Activated CD4-positive, alpha-beta memory T cell treated with anti-CD3 and anti-CD28 coated beads, Interleukin-2, amount 10 ng/mL, durations not matched to agents 7 days and 5 days (primary cell): ENCODE results near the gene TMPRSS15. TPM values are rescaled to one million over a fixed set of nuclear protein-coding genes. Genes with fewer than 3 reads are reported as not detected.

Experiments used
- CTCF ChIA-PET: fragments of 350-600 bp; sonication (Branson Sonifier 250); formaldehyde crosslinking; loops from one replicate; lab custom pipeline; 2021; ENCODE audit warnings: antibody characterized with exemption, inconsistent platforms; lab: Charles Lee
- POLR2A ChIA-PET: fragments of 350-600 bp; sonication (Branson Sonifier 250); formaldehyde crosslinking; loops from one replicate; lab custom pipeline; 2021; ENCODE audit warnings: antibody characterized with exemption; lab: Charles Lee
- DNase-seq: peaks from one replicate; pipeline ENCODE4 v3.0.0-alpha.2; 2020
- H3K27ac Mint-ChIP-seq: one replicate; pipeline ENCODE4 v1.8.0; 2021; ENCODE audit warnings: mild to moderate bottlenecking, mixed read lengths
- H3K27me3 Mint-ChIP-seq: one replicate; pipeline ENCODE4 v1.8.0; 2021; ENCODE audit warnings: mixed read lengths
- H3K36me3 Mint-ChIP-seq: one replicate; pipeline ENCODE4 v1.8.0; 2021; ENCODE audit warnings: low read depth, mixed read lengths
- H3K4me1 Mint-ChIP-seq: one replicate; pipeline ENCODE4 v1.8.0; 2021; ENCODE audit warnings: mixed read lengths
- H3K4me3 Mint-ChIP-seq: one replicate; pipeline ENCODE4 v1.8.0; 2021; ENCODE audit warnings: mild to moderate bottlenecking, mixed read lengths
- H3K9me3 Mint-ChIP-seq: one replicate; pipeline ENCODE4 v1.8.0; 2021; ENCODE audit warnings: mixed read lengths
- total RNA-seq, 2 experiments: library from RNA; stranded (reverse); gene quantifications; one replicate each; pipeline ENCODE4 v1.2.3, GENCODE V29; 2021

TMPRSS15 gene
- total RNA-seq, result not detected

DNA sequence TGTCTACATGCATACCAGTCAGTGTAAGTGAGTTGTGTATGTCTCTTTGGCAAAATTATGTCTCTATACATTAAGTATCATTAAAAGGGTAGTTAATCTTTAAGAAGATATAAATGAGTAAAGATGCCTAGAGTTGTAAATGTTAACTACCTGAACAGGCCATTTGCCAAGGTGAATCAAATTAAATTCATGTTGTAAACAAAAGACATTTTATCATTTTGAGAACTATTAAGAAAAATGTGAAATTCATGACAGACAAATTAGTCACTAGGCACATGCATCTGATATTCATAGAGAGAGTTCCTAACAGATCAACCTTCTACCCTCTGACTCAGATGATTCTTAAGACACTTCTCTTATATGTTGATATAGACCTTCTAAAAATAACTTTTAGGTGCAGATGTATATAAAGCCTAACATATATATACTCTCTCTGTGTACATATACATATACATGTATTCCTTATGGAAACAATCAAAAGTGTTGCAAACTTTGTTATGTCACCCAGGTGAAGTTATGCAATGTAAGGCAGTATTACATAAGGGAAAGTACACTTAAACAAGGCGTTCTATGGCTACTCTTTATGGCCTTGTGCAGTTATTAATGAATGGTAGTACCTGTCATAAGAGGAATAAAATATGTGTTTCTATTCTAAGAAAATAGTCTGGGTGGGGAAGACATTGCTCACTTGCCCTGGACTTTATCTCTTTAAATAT is at the start of gene TMPRSS15:
TMPRSS15 (minus strand) TSS at position 51 of the 716 bp plus-strand sequence. CDS start 163 bp downstream, outside the sequence.
- CTCF ChIA-PET, result no interaction called here
- Mint-ChIP-seq H3K4me3 (no peak within 1 kb of the TSS), H3K36me3 (no peaks in the 10 kb centered on the region), H3K27ac (no peak within 1 kb of the TSS), H3K9me3 (no peaks in the 10 kb centered on the region), H3K4me1 (no peaks in the 10 kb centered on the region), H3K27me3 (no peaks in the 10 kb centered on the region)
- DNase-seq, result no peak
- POLR2A ChIA-PET, result no interaction called here

DNA sequence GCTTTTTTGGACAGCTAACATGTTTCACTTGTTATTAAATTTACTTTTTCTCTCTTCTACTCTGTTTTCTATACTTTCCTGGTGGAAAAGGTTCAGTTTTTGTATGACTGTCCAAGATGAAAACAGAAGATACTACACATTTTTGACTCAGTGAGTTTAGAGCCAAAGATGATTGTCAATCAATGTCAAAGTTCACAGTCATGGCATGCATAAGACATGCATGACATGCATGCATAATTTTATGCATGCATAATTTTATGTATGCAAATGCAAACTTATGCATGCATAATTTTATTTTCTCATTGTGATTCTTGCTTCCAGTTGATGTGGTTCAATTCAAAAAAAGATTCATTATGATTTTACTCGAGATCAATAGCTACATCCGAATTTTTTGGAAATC is 48.1 kb upstream of the TMPRSS15 start:
- Mint-ChIP-seq H3K9me3 (peaks cover 5% of the 10 kb centered on the region), H3K4me1 (no peaks in the 10 kb centered on the region), H3K36me3 (no peaks in the 10 kb centered on the region), H3K27me3 (no peaks in the 10 kb centered on the region), H3K4me3 (no peak overlapping the region), H3K27ac (no peak overlapping the region)
- POLR2A ChIA-PET, result no interaction called here
- no peak for DNase-seq
- CTCF ChIA-PET, result no interaction called here

GRCh38 chr21:18449605-18450550 is 46.3 kb upstream of the TMPRSS15 start:
- no peak for DNase-seq
- Mint-ChIP-seq H3K36me3 (no peaks in the 10 kb centered on the region), H3K27me3 (no peaks in the 10 kb centered on the region), H3K4me3 (no peak overlapping the region), H3K27ac (no peak overlapping the region), H3K4me1 (no peaks in the 10 kb centered on the region), H3K9me3 (peaks cover 9% of the 10 kb centered on the region)
- ChIA-PET CTCF (no interaction called here), POLR2A (no interaction called here)

DNA sequence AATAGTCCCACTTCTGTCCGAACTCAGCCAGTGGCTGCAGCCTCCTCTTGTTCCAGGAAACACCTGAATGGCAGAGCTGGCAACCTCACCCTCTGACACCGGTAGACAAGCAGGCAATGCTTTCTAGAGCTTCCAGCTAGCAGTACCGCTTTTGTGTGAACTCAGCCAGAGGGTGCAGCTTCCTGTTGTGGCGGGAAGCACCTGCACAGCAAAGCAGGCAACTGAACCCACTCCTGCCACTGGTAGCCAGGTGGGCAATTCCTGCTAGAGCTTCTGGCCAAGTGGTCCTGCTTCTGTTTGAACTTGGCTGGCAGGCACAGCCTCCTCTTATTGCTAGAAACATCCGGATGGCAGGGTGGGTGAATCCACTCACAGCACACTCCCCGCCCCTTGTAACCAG is 40.1 kb upstream of the TMPRSS15 start:
- POLR2A ChIA-PET, result no interaction called here
- CTCF ChIA-PET, result no interaction called here
- no peaks in the 10 kb centered on the region for H3K4me1 Mint-ChIP-seq
- H3K27ac Mint-ChIP-seq, result no peak overlapping the region
- H3K9me3 Mint-ChIP-seq, result peaks cover 10% of the 10 kb centered on the region
- H3K36me3 Mint-ChIP-seq, result no peaks in the 10 kb centered on the region
- DNase-seq, result no peak
- H3K4me3 Mint-ChIP-seq, result no peak overlapping the region
- H3K27me3 Mint-ChIP-seq, result no peaks in the 10 kb centered on the region

- Mint-ChIP-seq H3K36me3 (no peaks in the 10 kb centered on the region), H3K9me3 (peaks cover 10% of the 10 kb centered on the region), H3K4me3 (no peak overlapping the region), H3K4me1 (no peaks in the 10 kb centered on the region), H3K27ac (no peak overlapping the region), H3K27me3 (no peaks in the 10 kb centered on the region)
- CTCF ChIA-PET, result no interaction called here
- POLR2A ChIA-PET, result no interaction called here
- no peak for DNase-seq
Observed at GRCh38 chr21:18443085-18443484, 39.5 kb upstream of the TMPRSS15 start.

DNA sequence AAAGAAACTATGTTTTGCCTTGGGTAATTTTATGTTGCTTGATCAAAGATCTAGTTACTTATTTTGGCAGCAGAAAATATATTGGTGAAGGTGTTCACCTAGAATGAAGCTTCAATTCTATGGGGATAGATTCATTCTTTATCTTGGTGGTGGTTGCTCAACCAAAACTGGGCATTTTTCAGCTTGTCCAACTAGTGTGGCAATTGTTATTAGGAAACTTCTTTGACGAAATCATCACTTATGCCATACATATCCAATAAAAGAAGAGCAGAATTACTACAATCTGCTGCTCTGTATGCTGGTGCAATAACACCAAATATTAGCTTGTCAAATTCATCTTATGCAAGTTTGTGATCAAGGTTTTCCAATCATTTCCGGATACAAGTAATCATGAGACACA is 26.8 kb upstream of the TMPRSS15 start:
- POLR2A ChIA-PET, result no interaction called here
- DNase-seq, result no peak
- H3K9me3 Mint-ChIP-seq, result peaks cover 3% of the 10 kb centered on the region
- no peaks in the 10 kb centered on the region for H3K36me3 Mint-ChIP-seq
- no peaks in the 10 kb centered on the region for H3K27me3 Mint-ChIP-seq
- H3K27ac Mint-ChIP-seq, result no peak overlapping the region
- CTCF ChIA-PET, result no interaction called here
- H3K4me3 Mint-ChIP-seq, result no peak overlapping the region
- H3K4me1 Mint-ChIP-seq, result no peaks in the 10 kb centered on the region

DNA sequence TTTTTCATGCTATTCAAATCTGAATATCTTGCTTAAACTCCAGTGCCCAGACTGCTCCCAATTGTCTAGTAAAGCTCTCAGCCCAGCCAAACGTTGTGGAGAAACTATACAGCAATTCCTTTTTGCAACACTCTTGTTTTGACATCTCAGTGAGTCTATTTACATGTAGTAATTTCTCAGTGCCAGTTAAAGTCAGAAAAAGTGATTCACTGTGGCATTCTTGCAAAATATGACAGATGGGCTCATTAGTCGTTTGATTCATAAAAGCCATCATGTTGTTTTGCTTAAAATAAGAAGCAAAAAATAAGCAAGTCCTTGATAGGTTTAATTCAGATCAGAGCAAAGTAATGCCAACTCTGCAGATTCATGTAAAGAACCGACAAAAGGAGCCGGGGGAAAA is 20.7 kb upstream of the TMPRSS15 start:
- CTCF ChIA-PET, result no interaction called here
- H3K4me1 Mint-ChIP-seq, result no peaks in the 10 kb centered on the region

GRCh38 chr21:18417141-18417790 is 13.7 kb upstream of the TMPRSS15 start:
- no peaks in the 10 kb centered on the region for H3K27me3 Mint-ChIP-seq
- no peak overlapping the region for H3K27ac Mint-ChIP-seq
- H3K36me3 Mint-ChIP-seq, result no peaks in the 10 kb centered on the region
- H3K4me1 Mint-ChIP-seq, result no peaks in the 10 kb centered on the region
- ChIA-PET POLR2A (no interaction called here), CTCF (no interaction called here)
- DNase-seq, result no peak
- H3K9me3 Mint-ChIP-seq, result peaks cover 11% of the 10 kb centered on the region
- H3K4me3 Mint-ChIP-seq, result no peak overlapping the region

More for the DNA sequence above, 20.7 kb upstream of the TMPRSS15 start:
- DNase-seq, result no peak
- Mint-ChIP-seq H3K27ac (no peak overlapping the region), H3K27me3 (no peaks in the 10 kb centered on the region), H3K4me3 (no peak overlapping the region), H3K36me3 (no peaks in the 10 kb centered on the region), H3K9me3 (peaks cover 6% of the 10 kb centered on the region)
- POLR2A ChIA-PET, result no interaction called here

GRCh38 chr21:18411565-18411964 is 8.0 kb upstream of the TMPRSS15 start:
- H3K4me3 Mint-ChIP-seq, result no peak overlapping the region
- no peaks in the 10 kb centered on the region for H3K27me3 Mint-ChIP-seq
- no peaks in the 10 kb centered on the region for H3K4me1 Mint-ChIP-seq
- H3K9me3 Mint-ChIP-seq, result peaks cover 5% of the 10 kb centered on the region
- no peak for DNase-seq
- H3K27ac Mint-ChIP-seq, result no peak overlapping the region
- CTCF ChIA-PET, result no interaction called here
- POLR2A ChIA-PET, result no interaction called here
- no peaks in the 10 kb centered on the region for H3K36me3 Mint-ChIP-seq

DNA sequence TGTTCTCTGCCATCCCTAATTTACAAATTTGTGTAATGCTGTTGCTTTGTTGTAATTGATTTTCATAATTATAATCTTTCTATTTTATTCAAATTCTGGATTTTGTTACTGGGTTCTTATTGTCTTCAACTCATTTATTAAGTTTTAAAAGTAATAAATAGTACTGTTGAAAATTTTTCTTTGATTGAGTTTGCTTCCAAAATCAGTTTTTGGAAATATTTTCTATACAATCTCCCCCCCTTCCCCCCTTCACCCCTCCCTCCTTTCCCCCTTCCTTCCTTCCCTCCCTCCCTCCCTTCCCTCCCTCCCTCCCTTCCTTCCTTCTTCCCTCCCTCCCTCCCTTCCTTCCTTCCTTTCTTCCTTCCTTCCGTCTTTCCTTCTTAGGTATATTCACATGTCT is 6.0 kb upstream of the TMPRSS15 start:
- no peak overlapping the region for H3K4me3 Mint-ChIP-seq
- DNase-seq, result no peak
- POLR2A ChIA-PET, result no interaction called here
- H3K27me3 Mint-ChIP-seq, result no peaks in the 10 kb centered on the region
- no peak overlapping the region for H3K27ac Mint-ChIP-seq
- H3K36me3 Mint-ChIP-seq, result no peaks in the 10 kb centered on the region
- CTCF ChIA-PET, result no interaction called here
- H3K9me3 Mint-ChIP-seq, result peaks cover 2% of the 10 kb centered on the region
- no peaks in the 10 kb centered on the region for H3K4me1 Mint-ChIP-seq

GRCh38 chr21:18398843-18399242 is 4.7 kb downstream of the TMPRSS15 start:
- no peaks in the 10 kb centered on the region for H3K4me1 Mint-ChIP-seq
- H3K27me3 Mint-ChIP-seq, result no peaks in the 10 kb centered on the region
- no peak overlapping the region for H3K27ac Mint-ChIP-seq
- no peak overlapping the region for H3K4me3 Mint-ChIP-seq
- ChIA-PET CTCF (no interaction called here), POLR2A (no interaction called here)
- H3K9me3 Mint-ChIP-seq, result no peaks in the 10 kb centered on the region
- DNase-seq, result no peak
- no peaks in the 10 kb centered on the region for H3K36me3 Mint-ChIP-seq

DNA sequence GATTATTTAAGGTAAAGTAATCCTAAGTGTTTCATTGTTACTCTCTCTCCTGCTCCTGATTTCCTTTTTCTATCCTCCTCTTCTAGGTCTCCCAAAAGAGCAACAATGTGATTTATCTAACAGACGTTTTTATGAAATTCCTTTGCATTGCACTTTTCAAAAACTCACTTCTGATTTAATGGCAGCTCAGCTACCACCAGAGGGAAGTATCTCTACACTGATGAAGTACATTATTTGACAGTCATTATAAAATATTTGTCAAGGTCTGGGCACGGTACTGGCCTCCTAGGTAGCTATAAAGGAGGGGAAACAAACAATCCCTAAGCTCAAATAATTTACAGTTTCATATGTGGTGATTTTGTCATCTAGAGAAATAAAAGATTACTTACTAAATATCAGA is 15.6 kb downstream of the TMPRSS15 start:
- peaks cover 14% of the 10 kb centered on the region for H3K9me3 Mint-ChIP-seq
- no peaks in the 10 kb centered on the region for H3K4me1 Mint-ChIP-seq
- H3K27me3 Mint-ChIP-seq, result no peaks in the 10 kb centered on the region
- no peak overlapping the region for H3K27ac Mint-ChIP-seq
- no peak for DNase-seq
- no peak overlapping the region for H3K4me3 Mint-ChIP-seq
- ChIA-PET POLR2A (no interaction called here), CTCF (no interaction called here)
- no peaks in the 10 kb centered on the region for H3K36me3 Mint-ChIP-seq

DNA sequence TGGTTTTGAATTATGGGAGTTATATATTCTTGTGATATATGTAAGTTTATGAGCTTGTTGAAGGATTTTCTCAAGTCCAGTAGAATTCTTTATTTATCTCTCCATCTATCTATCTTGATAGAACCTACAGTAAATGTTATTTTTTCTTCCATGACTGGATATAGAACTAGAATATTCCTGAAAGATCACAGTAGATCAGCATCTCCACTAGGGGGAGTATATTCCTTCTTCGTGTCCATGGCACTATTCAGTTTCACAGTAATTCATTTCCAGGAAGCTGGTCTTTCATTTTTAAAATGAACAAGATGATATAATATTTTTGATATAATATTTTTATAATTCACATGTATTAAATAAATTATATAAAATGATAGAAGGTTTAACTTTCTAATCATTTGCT is 18.8 kb downstream of the TMPRSS15 start:
- ChIA-PET CTCF (no interaction called here), POLR2A (no interaction called here)
- H3K36me3 Mint-ChIP-seq, result no peaks in the 10 kb centered on the region
- no peaks in the 10 kb centered on the region for H3K4me1 Mint-ChIP-seq
- DNase-seq, result no peak
- H3K27ac Mint-ChIP-seq, result no peak overlapping the region
- H3K27me3 Mint-ChIP-seq, result no peaks in the 10 kb centered on the region
- no peak overlapping the region for H3K4me3 Mint-ChIP-seq
- no peaks in the 10 kb centered on the region for H3K9me3 Mint-ChIP-seq
